HUES64 (cell line): Measurements from ENCODE around the gene ALDH7A1. TPM values are rescaled to one million over a fixed set of nuclear protein-coding genes. Genes with fewer than 3 reads are reported as not detected.
"Not testable (repeated sequence)": the region's sequence is repeated elsewhere in the genome, so short reads cannot be mapped to it uniquely, and the experiment has no call there.

Experiments
- H3K27ac ChIP-seq: 2 replicates; pipeline ENCODE4 v1.7.0; 2013; ENCODE audit warnings: low read depth, low read length, inconsistent platforms
- H3K27me3 ChIP-seq: 2 replicates; pipeline ENCODE4 v1.6.1; 2013; ENCODE audit warnings: mild to moderate bottlenecking, low read length; ENCODE audit not compliant: insufficient read depth
- H3K36me3 ChIP-seq: 2 replicates; pipeline ENCODE4 v1.6.1; 2013; ENCODE audit warnings: mild to moderate bottlenecking, low read length; ENCODE audit not compliant: insufficient read depth
- H3K4me1 ChIP-seq: 2 replicates; pipeline ENCODE4 v1.6.1; 2013; ENCODE audit warnings: mild to moderate bottlenecking, low read length, moderate library complexity; ENCODE audit not compliant: insufficient read depth
- H3K4me3 ChIP-seq: 2 replicates; pipeline ENCODE4 v1.5.1; 2013; ENCODE audit warnings: mild to moderate bottlenecking, low read length, moderate library complexity
- H3K9ac ChIP-seq: 2 replicates; pipeline ENCODE4 v1.6.1; 2013; ENCODE audit warnings: mild to moderate bottlenecking, low read depth, low read length
- H3K9me3 ChIP-seq: 2 replicates; pipeline ENCODE4 v1.6.1; 2013; ENCODE audit warnings: low read depth, low read length; ENCODE audit not compliant: insufficient read depth
- WGBS: fragments of 150-250, 120-280 bp; methylation state at CpG from one replicate; pipeline ENCODE4 v1.1.7; 2013; ENCODE audit warnings: missing lambda C conversion rate; 5-methylcytosine and 5-hydroxymethylcytosine counted together
- polyA plus RNA-seq, 2 experiments: library from polyadenylated mRNA; stranded (reverse); fragments of 50-300 nt; gene quantifications; one replicate each; pipeline ENCODE4 v1.2.3, GENCODE V29; 2013

ALDH7A1 gene
- 107 TPM for polyA plus RNA-seq (2013, experiment 1 of 2)
- polyA plus RNA-seq (2013, experiment 2 of 2): 123 TPM

GRCh38 chr5:126594748-126595485 is at the start of gene ALDH7A1:
Gene ALDH7A1 (minus strand): TSS chr5:126595219. CDS start chr5:126595198, 21 bp downstream.
- Histone ChIP-seq H3K4me1 (peaks cover 28% of the 10 kb centered on the region), H3K27me3 (no peaks in the 10 kb centered on the region), H3K27ac (peak within 1 kb of the TSS; percentile 90), H3K4me3 (peak within 1 kb of the TSS; percentile 84), H3K9ac (peak within 1 kb of the TSS; percentile 91), H3K9me3 (0 out of 2 replicates have a peak, but pooled peaks cover 2% of the 10 kb centered on the region), H3K36me3 (peaks cover 28% of the 10 kb centered on the region)
- under 1% methylated on average over 42 of the region's 44 CpGs for WGBS

DNA sequence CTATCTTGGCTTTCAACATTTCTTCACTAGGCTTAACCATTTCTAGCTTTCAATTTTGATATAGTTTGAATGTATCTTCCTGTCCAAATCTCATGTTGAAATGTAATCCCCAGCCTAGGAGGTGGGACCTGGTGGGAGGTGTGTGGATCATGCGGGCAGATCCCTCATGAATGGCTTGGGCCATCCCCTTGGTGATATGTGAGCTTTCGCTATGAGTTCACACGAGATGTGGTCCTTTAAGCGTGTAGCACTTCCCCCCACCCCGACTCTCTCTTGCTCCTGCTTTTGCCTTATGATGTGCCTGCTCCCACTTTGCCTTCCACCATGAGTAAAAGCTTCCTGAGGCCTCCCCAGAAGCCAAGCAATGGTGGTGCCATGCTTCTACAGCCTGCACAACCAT is 46.4 kb upstream of the ALDH7A1 start:
- Histone ChIP-seq H3K36me3 (no peaks in the 10 kb centered on the region), H3K4me3 (no peak overlapping the region), H3K27me3 (no peaks in the 10 kb centered on the region), H3K27ac (no peak overlapping the region), H3K9me3 (peaks cover 10% of the 10 kb centered on the region), H3K9ac (no peak overlapping the region), H3K4me1 (no peaks in the 10 kb centered on the region)
- 92% methylated on average over 5 of the region's 5 CpGs for WGBS

GRCh38 chr5:126640866-126641265 is 45.8 kb upstream of the ALDH7A1 start:
- H3K9me3 ChIP-seq: peaks cover 9% of the 10 kb centered on the region
- no peak overlapping the region for H3K9ac ChIP-seq

GRCh38 chr5:126636956-126637355 is 41.9 kb upstream of the ALDH7A1 start:
- Histone ChIP-seq H3K4me3 (no peak overlapping the region), H3K27me3 (no peaks in the 10 kb centered on the region), H3K9ac (no peak overlapping the region), H3K9me3 (no peaks in the 10 kb centered on the region), H3K4me1 (no peaks in the 10 kb centered on the region), H3K36me3 (no peaks in the 10 kb centered on the region), H3K27ac (no peak overlapping the region)
- 95% methylated on average over 1 of the region's 1 CpG for WGBS

More at GRCh38 chr5:126640866-126641265, 45.8 kb upstream of the ALDH7A1 start:
- no peak overlapping the region for H3K4me3 ChIP-seq
- WGBS: 94% methylated on average over 1 of the region's 1 CpG
- H3K4me1 ChIP-seq: no peaks in the 10 kb centered on the region
- no peaks in the 10 kb centered on the region for H3K27me3 ChIP-seq
- H3K36me3 ChIP-seq: no peaks in the 10 kb centered on the region
- no peak overlapping the region for H3K27ac ChIP-seq

GRCh38 chr5:126635585-126635984 is 40.6 kb upstream of the ALDH7A1 start:
- H3K27ac ChIP-seq: no peak overlapping the region
- no peak overlapping the region for H3K4me3 ChIP-seq
- H3K36me3 ChIP-seq: no peaks in the 10 kb centered on the region
- H3K27me3 ChIP-seq: no peaks in the 10 kb centered on the region
- no peak overlapping the region for H3K9ac ChIP-seq
- WGBS: 92% methylated on average over 2 of the region's 3 CpGs
- H3K9me3 ChIP-seq: no peaks in the 10 kb centered on the region
- no peaks in the 10 kb centered on the region for H3K4me1 ChIP-seq

DNA sequence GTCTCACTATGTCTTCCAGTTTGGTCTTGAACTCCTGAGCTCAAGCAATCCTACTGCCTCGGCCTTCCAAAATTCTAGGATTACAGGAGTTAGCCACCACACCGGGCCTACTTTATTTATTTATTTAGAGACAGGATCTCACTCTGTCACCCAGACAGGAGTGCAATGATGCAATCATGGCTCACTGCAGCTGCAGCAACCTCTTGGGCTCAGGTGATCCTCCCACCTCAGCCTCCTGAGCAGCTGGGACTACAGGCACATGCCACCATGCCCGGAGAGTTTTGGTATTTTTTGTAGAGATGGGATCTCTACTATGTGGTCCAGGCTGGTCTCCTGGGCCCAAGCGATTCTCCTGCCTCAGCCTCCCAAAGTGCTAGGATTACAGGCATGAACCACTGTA is 38.5 kb upstream of the ALDH7A1 start:
- no peaks in the 10 kb centered on the region for H3K4me1 ChIP-seq
- no peaks in the 10 kb centered on the region for H3K9me3 ChIP-seq
- WGBS: 92% methylated on average over 4 of the region's 4 CpGs
- no peaks in the 10 kb centered on the region for H3K36me3 ChIP-seq
- no peak overlapping the region for H3K27ac ChIP-seq
- H3K27me3 ChIP-seq: no peaks in the 10 kb centered on the region
- no peak overlapping the region for H3K9ac ChIP-seq
- H3K4me3 ChIP-seq: no peak overlapping the region

DNA sequence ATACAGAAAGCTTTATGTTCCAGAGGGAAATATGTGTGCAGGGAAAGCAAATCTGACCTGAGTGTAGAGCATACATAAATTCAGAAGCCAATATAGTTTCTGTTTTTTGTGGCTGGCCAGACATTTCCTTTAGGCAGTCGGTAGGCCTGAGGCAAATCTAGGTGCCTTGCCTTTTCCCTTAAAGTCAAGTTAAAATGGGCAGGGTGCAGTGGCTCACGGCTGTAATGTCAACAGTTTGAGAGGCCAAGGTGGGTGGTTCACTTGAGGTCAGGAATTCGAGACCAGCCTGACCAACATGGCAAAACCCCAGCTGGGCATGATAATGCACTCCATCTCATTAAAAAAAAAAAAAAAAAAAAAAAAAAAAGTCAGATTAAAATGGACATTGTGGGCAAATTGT is 36.9 kb upstream of the ALDH7A1 start:
- Histone ChIP-seq H3K27me3 (no peaks in the 10 kb centered on the region), H3K27ac (no peak overlapping the region), H3K36me3 (peaks cover 5% of the 10 kb centered on the region; the same call in 1 of the 2 replicates), H3K9ac (no peak overlapping the region), H3K9me3 (no peaks in the 10 kb centered on the region), H3K4me3 (no peak overlapping the region), H3K4me1 (no peaks in the 10 kb centered on the region)
- 88% methylated on average over 3 of the region's 3 CpGs for WGBS

DNA sequence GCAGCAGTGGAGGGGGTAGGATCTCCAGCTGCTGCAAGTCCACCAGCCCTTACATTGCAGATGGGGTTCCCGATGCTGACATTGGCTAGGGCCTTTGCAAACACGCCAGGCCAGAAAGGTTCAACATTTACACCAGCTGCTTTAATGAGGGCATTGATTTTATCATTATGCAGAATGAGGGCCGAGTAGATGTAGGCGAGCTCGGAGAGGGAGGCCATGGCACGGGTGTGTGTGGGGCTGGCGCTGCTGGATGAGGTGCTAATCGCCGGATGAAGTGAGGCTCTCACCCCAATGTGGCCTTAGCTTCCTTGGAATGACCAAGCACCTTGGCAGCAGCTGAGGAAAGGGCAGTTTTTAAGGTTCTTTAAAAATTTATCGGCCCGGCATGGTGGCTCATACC is 33.1 kb upstream of the ALDH7A1 start:
- no peaks in the 10 kb centered on the region for H3K4me1 ChIP-seq
- WGBS: 94% methylated on average over 11 of the region's 11 CpGs
- no peaks in the 10 kb centered on the region for H3K9me3 ChIP-seq
- H3K36me3 ChIP-seq: peaks cover 35% of the 10 kb centered on the region
- H3K9ac ChIP-seq: no peak overlapping the region
- no peak overlapping the region for H3K27ac ChIP-seq
- H3K27me3 ChIP-seq: no peaks in the 10 kb centered on the region
- no peak overlapping the region for H3K4me3 ChIP-seq

- WGBS: 85% methylated on average over 3 of the region's 4 CpGs
- no peaks in the 10 kb centered on the region for H3K9me3 ChIP-seq
- no peak overlapping the region for H3K27ac ChIP-seq
- no peaks in the 10 kb centered on the region for H3K4me1 ChIP-seq
- H3K9ac ChIP-seq: no peak overlapping the region
- no peak overlapping the region for H3K4me3 ChIP-seq
- peaks cover 64% of the 10 kb centered on the region for H3K36me3 ChIP-seq
- no peaks in the 10 kb centered on the region for H3K27me3 ChIP-seq
Measured at GRCh38 chr5:126624534-126624933, 29.5 kb upstream of the ALDH7A1 start.

DNA sequence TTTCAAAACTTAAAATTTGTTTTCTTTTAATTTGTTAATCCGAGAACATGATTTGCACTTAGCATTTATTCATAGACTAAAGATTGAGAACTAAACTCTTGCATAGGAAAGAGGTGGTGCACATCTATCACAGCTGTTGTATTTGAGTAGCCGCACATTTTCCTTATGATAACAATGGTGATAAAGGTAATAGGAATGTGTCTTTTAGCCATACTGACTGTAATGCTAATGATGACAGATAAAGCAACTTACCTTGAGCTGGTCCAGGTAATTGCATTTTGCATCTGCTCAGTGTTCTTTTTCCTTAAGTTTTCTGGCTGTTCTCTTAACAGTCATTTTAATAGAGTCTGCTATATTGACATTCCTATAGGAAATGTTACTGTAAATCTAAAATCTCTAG is 24.8 kb upstream of the ALDH7A1 start:
- no peak overlapping the region for H3K27ac ChIP-seq
- H3K9ac ChIP-seq: no peak overlapping the region
- no peak overlapping the region for H3K4me3 ChIP-seq
- H3K4me1 ChIP-seq: no peaks in the 10 kb centered on the region
- no peaks in the 10 kb centered on the region for H3K27me3 ChIP-seq
- peaks cover 80% of the 10 kb centered on the region for H3K36me3 ChIP-seq
- 84% methylated on average over 2 of the region's 2 CpGs for WGBS
- H3K9me3 ChIP-seq: no peaks in the 10 kb centered on the region

DNA sequence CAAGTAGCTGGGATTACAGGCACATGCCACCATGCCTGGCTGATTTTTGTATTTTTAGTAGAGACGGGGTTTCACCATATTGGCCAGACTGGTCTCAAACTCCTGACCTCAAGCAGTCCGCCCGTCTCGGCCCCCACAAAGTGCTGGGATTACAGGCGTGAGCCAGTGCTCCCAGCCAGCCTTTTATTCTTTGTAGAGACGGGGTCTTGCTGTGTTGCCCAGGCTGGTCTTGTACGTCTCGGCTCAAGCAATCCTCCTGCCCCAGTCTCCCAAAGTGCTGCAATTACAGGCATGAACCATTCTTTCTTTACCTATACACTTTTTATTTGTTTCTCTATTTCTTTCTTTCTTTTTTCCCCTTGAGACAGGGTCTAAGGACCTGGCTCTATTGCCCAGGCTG is 22.6 kb upstream of the ALDH7A1 start:
- H3K4me1 ChIP-seq, H3K4me3 ChIP-seq, H3K9me3 ChIP-seq, H3K27me3 ChIP-seq, H3K9ac ChIP-seq, H3K27ac ChIP-seq: not testable (repeated sequence)
- H3K36me3 ChIP-seq: peaks cover 75% of the 10 kb centered on the region
- 97% methylated on average over 8 of the region's 8 CpGs for WGBS
